ENCODE results near the gene TACC2. TPM values are rescaled to one million over a fixed set of nuclear protein-coding genes. Genes with fewer than 3 reads are reported as not detected.

Gene TACC2
- total and polyA plus RNA-seq, 2 donors (not counting 3 experiments of a cell fraction or from before 2014, with no cell fraction given), result 14.4 to 46.2 TPM

GRCh38 chr10:122113161-122113944 is 124.4 kb downstream of the TACC2 start:
- peak overlapping the region; percentile 97 for H3K9ac ChIP-seq (replicated peaks; ENCODE audit: extremely low read depth, insufficient read depth, low read length)
- TSS peak; percentile 81 for BruUV-seq (replicated peaks)
- no peaks in the 10 kb centered on the region for H3K9me1 ChIP-seq (replicated peaks; ENCODE audit: control insufficient read depth, extremely low read depth, insufficient read depth, low read length)
- H3K4me3 ChIP-seq (replicated peaks in 1 of 3; ENCODE audit: insufficient read depth in 1 of 3, low read depth in 1 of 3, low read length in 3 of 3), result peak overlapping the region; percentile 49 to 59 (median 54)
- peak overlapping the region; percentile 29 for H2AFZ ChIP-seq (ENCODE audit: low read depth, low read length)
- FAIRE-seq, result peak; percentile 78
- H3K9me3 ChIP-seq (replicated peaks; ENCODE audit: control insufficient read depth, insufficient read depth, low read length), result no peaks in the 10 kb centered on the region
- H3K27me3 ChIP-seq (ENCODE audit: control insufficient read depth in 2 of 2, insufficient read depth in 2 of 2, low read length in 2 of 2), result no peaks in the 10 kb centered on the region
- H3K79me2 ChIP-seq (ENCODE audit: control insufficient read depth, insufficient read depth, low read length), result peaks cover 41% of the 10 kb centered on the region
- POLR2A ChIA-PET, result interaction anchor here (0.7 to 1.4 kb wide), 7 partner anchors 14 to 156 kb away, joined by 3 to 15 read pairs (median 4); no protein-coding TSS in a partner anchor
- no peak for TF ChIP-seq FOS (IDR thresholded peaks at IDR 0.05; ENCODE audit: borderline replicate concordance, insufficient read depth, low read length)
- TF ChIP-seq POLR2AphosphoS5 (IDR thresholded peaks at IDR 0.05; ENCODE audit: insufficient read depth, low read depth, low read length), result peak; percentile 71
- no peak for TF ChIP-seq MYC (IDR thresholded peaks at IDR 0.05; ENCODE audit: low read depth, low read length)
- peak; percentile 86 for TF ChIP-seq POLR2A (IDR thresholded peaks at IDR 0.05; ENCODE audit: low read depth, low read length)
- no peak for TF ChIP-seq EZH2 (IDR thresholded peaks at IDR 0.05; ENCODE audit: borderline replicate concordance, low read depth, low read length, severe bottlenecking)
- no peak for TF ChIP-seq GATA2 (IDR thresholded peaks at IDR 0.05; ENCODE audit: insufficient read depth, insufficient read length, low read depth, low read length)
- TF ChIP-seq CTCF (IDR thresholded peaks at IDR 0.05; ENCODE audit: extremely low read depth in 1 of 2, insufficient read depth in 1 of 2, low read depth in 1 of 2, low read length in 2 of 2), result peak; percentile 44 to 76
- TF ChIP-seq JUN (IDR thresholded peaks at IDR 0.05; ENCODE audit: borderline replicate concordance, insufficient read depth, insufficient read length, low read depth), result no peak
- peak; percentile 92 for TF ChIP-seq MAX (IDR thresholded peaks at IDR 0.05; ENCODE audit: insufficient read depth, insufficient read length)
- intact Hi-C loops (cut with micrococcal nuclease) (loop anchor here (1.0 to 10.0 kb wide), 6 partner anchors 13 to 359 kb away; no protein-coding TSS in a partner anchor), dilution Hi-C loops (cut with MboI; ENCODE audit: extremely low pct_ligation_motif_present, low sequenced_read_pairs) (no loop called here)
- peak overlapping the region; percentile 100 for H3K27ac ChIP-seq (ENCODE audit: insufficient read depth, low read depth, low read length)
- H3K36me3 ChIP-seq (ENCODE audit: control insufficient read depth in 2 of 2, extremely low read depth in 1 of 2, insufficient read depth in 2 of 2, low read length in 2 of 2), result no peaks in the 10 kb centered on the region
- no peaks in the 10 kb centered on the region for H4K20me1 ChIP-seq (replicated peaks; ENCODE audit: control insufficient read depth, extremely low read depth, insufficient read depth, low read length)
- H3K4me2 ChIP-seq (ENCODE audit: insufficient read depth, low read length), result peak overlapping the region; percentile 84
- peak; percentile 77 for DNase-seq (ENCODE audit: low read depth, low spot score)
- peaks cover 42% of the 10 kb centered on the region for H3K4me1 ChIP-seq (ENCODE audit: control insufficient read depth, extremely low read depth, insufficient read depth, low read length)
- CTCF ChIA-PET, result interaction anchor here (0.6 to 2.7 kb wide), 20 partner anchors 10 to 161 kb away, joined by 3 to 45 read pairs (median 6); partner anchors contain the start of gene NSMCE4A
